ENCODE measurements around the gene MYH2.

Gene MYH2

GRCh38 chr17:10516638-10517037 lies 32.8 kb downstream of the MYH2 start:
- DNase-seq, result no peak

GRCh38 chr17:10516065-10516464 lies 33.4 kb downstream of the MYH2 start:
- no peak for DNase-seq

- DNase-seq, result no peak
These were observed 36.0 kb downstream of the MYH2 start for GRCh38 chr17:10513299-10514067.

GRCh38 chr17:10512856-10513255 lies 36.6 kb downstream of the MYH2 start:
- no peak for DNase-seq

GRCh38 chr17:10499950-10500349 lies 49.5 kb downstream of the MYH2 start:
- no peak for DNase-seq

- no peak for DNase-seq
These were observed 57.5 kb downstream of the MYH2 start for GRCh38 chr17:10492004-10492403.

GRCh38 chr17:10482252-10482651 lies 67.2 kb downstream of the MYH2 start:
- DNase-seq, result no peak

- DNase-seq, result no peak
These were observed 71.8 kb downstream of the MYH2 start for GRCh38 chr17:10477701-10478100.

- no peak for DNase-seq
These were observed 74.9 kb downstream of the MYH2 start for GRCh38 chr17:10474536-10474935.

- DNase-seq, result no peak
These were observed 77.6 kb downstream of the MYH2 start for GRCh38 chr17:10471858-10472257.

Data from hypothalamus (tissue), 51 donors.